ENCODE data around the gene ZSCAN31.
"Not testable (repeated sequence)": the region's sequence is repeated elsewhere in the genome, so short reads cannot be mapped to it uniquely, and the experiment has no call there.

Gene ZSCAN31

DNA sequence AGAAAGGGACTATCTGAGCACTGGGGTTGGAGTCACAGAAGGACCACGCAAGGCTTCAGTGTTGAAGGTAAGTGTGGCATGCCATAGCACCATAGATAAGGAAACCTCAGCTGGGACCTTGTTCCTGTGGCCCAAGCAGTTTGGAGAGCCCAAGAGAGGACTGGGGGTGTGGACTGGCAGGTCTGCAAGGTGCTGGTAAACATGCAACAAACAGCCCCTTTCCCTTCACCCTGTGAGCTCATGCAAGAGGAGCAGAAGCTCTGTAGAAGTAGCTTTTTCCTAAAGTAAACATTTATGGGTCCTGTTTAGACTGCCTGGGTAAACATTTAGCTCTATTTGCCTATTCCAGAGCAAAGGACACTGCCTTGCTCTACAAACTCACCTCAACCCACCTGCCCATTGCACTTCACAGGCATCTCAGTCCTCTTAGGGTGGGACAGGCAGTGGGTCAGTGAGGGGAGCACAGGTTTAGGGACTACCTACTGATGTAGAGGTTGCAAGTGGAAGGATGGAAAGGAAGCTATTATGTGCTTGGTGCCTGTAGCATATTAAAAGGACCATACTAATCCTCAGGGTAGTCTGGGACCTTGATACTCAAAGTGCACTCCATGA lies 12.0 kb downstream of the ZSCAN31 start:
- no peak for DNase-seq (ENCODE audit: low read depth in 2 of 2)

DNA sequence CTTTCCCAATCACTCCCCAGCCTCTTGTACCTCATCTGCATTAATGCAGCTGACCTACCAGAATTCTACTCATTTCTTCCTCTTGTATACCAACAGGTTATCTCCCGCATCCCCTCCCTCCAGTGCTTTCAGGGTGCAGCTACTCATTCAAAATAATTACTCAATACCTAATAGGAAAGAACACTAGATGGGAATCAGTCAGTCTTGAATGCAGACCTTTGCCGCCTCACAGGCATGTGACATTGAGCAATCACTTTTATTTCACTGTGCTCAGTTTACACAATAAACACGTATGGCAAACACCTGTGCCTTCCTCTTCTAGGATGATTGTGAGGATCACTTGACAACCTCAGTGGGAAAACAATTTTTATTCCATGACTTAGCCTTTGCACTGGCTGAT lies 13.3 kb downstream of the ZSCAN31 start:
- DNase-seq (ENCODE audit: low read depth in 2 of 2) = no peak

DNA sequence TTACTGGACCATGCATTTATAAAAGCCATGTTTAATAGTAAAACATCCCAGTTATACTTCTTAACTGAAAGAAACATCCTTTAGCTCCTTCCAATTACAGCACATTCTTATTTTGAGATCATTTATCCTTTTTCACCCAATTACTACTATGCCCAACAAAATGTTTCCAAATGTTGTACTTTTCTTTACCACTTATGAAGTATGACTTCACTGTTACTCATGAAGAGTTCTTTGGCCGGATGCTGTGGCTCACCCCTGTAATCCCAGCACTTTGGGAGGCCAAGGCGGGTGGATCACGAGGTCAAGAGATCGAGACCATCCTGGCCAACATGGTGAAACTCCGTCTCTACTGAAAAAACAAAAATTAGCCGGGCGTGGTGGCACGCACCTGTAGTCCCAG lies 18.1 kb downstream of the ZSCAN31 start:
- not testable (repeated sequence) for DNase-seq (ENCODE audit: low read depth in 2 of 2)

DNA sequence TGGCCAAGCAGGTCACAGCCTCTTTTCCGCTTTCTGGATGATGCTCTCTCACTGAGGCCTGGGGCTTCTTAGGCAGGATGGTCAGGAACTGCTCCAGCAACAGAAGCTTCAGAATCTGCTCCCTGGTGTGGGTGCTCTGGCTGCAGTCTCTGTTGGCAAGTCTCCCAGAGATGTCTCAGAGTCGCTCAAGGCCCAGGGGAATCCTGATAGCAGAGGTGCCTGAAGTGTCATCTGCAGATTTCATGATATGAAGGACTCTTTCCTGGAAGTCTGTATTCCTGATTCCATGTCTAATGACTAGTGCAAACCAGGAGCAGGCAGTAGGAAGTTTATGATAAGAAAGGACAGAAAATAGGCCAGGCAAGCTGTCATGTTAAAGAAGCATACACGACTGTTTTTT lies 20.3 kb downstream of the ZSCAN31 start:
- no peak for DNase-seq (ENCODE audit: low read depth in 2 of 2)

DNA sequence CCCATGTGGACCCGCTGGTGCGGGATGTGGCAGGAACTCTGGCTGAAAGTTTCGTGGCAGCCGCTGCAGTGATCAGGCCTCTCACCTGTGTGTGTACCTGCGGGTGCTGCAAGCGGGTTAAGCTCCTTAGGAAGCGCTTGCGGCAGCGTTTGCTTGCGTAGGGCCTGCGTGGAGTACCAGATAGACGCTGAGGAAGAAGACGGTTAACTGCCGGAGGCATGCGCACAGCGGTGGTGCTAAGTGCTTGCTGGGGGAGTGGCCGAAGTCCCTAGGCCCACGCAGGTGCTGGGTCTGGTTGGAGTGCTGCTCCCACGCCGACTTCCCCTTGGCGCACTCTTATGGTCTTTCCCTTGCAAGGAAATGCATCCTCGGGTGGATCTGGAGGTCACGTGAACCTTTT lies 23.0 kb downstream of the ZSCAN31 start:
- no peak for DNase-seq (ENCODE audit: low read depth in 2 of 2)

DNA sequence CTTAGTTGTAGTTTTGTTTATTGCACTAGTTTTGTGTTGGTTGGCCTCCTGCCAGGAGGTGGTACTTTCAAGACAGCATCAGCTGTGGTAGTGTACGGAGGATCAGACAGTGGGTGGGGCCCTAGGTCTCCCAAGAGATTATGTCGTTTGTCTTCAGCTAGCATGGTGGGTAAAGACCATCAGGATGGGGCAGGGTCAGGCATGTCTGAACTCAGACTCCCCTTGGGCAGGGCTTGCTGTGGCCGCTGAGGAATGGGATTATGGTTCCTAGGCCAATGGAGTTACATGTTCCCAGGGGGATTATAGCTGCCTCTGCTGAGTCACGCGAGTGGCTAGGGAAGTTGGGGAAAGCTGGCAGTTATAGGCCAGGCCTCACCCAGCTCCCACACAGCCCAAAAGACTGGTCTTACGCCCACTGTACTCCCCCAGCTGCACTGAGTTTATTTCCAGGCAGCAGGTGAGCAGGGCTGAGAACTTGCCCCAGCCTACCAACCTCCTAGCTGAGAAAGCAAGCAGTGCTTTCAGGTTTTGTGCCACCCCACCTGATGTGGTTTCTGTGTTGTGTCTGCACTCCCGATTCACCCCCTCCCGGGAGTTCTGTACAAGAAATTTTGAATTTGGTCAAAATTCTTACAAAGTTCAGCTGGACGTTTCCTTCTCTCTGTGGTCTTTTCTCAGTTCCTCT lies 24.7 kb downstream of the ZSCAN31 start:
- DNase-seq (ENCODE audit: low read depth in 2 of 2) = no peak

DNA sequence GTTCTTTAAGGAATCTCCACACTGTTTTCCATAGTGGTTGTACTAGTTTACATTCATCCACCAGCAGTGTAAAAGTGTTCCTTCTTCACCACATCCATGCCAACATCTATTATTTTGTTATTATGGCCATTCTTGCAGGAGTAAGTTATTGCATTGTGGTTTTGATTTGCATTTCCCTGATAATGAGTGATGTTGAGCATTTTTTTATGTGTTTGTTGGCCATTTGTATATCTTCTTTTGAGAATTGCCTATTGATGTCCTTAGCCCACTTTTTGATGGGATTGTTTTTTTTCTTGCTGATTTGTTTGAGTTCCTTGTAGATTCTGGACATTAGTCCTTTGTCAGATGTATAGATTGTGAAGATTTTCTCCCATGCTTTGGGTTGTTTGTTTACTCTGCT lies 29.6 kb downstream of the ZSCAN31 start:
- not testable (repeated sequence) for DNase-seq (ENCODE audit: low read depth in 2 of 2)

DNA sequence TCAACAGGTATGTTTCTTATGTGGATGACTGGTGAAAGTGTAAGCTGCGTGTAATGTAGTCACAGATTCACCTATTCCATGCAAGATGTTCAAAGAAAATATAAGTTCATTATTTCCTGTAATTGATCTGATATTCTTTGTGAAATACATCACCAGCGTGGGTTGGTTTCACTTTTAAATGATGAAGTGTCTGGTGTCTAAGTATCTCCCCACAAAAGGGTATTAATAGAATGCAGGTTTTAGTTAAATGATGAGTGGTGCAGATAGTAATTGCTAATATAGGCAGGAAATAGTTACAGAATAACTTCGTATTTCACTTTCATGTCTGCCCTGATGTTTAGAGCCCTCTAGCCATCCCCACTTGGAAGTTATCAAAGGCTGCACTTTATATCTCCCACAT lies 32.4 kb downstream of the ZSCAN31 start:
- no peak for DNase-seq (ENCODE audit: low read depth in 2 of 2)

DNA sequence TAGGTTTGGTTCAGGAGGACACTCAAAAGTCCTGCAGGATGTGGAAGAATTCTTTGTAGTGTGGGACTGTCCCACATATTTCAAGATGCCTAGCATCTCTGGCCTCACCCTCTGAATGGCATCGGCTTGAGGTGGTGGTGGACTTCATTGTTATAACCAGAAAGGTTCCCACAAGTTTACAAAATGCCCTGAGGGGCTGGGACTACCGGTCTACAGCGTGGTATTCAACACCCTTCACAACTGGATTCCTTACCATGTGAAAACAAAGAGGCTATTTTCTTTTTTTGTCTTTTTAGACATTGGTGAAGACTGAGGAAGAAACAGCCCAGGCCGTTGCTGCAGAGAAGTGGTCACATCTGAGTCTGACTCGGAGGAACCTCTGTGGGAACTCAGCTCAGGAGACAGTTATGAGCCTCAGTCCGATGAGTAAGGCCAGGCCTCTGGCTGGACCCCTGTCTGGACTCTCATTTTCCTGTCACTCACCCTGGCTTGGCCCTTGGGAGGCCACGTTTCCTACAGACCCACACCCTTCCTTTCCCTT lies 39.4 kb downstream of the ZSCAN31 start:
- DNase-seq (ENCODE audit: low read depth in 2 of 2) = no peak

DNA sequence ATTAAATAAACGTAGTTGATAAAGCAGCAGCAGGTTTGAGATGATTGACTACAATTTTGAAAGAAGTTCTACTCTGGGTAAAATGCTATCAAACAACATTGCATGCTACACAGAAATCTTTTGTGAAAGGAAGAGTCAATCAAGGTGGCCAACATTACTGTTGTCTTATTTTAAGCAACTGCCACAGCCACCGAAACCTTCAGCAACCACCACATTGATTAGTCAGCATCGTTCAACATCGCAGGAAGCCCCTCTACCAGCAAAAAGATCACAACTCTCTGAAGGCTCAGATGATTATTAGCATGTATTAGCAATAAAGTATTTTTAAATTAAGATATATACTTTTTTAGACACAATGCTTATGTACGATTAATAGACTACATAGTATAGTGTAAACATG lies 40.6 kb downstream of the ZSCAN31 start:
- DNase-seq (ENCODE audit: low read depth in 2 of 2) = no peak

DNA sequence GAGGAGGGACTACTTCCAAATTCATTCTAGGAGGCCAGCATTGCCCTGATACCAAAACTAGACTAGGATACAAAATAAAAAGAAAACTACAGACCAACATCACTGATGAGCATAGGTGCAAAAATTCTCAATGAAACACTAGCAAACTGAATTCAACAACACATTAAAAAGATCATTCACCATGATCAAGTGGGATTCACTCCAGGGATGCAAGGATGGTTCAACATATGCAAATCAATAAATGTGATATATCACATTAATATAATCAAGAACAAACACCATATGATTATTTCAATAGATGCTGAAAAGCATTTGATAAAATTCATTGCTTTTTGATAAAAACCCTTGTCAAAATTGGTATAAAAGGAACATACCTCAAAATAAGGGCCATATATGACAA lies 44.4 kb downstream of the ZSCAN31 start:
- no peak for DNase-seq (ENCODE audit: low read depth in 2 of 2)

DNA sequence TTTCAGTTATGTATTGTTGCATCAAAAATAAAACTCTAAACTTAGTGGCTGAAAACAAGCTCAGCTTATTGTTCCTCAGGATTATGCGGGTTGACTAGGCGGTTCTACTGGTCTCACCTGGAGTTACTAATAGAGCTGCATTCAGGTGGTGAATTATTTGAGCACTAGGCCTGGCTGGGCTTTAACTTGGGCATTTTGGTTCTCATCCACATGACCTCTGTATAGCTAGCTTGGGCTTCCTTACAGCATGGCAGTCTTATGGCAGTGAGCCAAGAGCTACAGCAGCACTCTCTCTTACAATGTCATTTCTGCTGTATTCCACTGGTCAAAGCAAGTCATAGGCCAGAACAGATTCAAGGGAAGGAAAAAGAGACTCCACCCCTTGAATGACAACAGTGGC lies 53.0 kb downstream of the ZSCAN31 start:
- no peak for DNase-seq (ENCODE audit: low read depth in 2 of 2)

DNA sequence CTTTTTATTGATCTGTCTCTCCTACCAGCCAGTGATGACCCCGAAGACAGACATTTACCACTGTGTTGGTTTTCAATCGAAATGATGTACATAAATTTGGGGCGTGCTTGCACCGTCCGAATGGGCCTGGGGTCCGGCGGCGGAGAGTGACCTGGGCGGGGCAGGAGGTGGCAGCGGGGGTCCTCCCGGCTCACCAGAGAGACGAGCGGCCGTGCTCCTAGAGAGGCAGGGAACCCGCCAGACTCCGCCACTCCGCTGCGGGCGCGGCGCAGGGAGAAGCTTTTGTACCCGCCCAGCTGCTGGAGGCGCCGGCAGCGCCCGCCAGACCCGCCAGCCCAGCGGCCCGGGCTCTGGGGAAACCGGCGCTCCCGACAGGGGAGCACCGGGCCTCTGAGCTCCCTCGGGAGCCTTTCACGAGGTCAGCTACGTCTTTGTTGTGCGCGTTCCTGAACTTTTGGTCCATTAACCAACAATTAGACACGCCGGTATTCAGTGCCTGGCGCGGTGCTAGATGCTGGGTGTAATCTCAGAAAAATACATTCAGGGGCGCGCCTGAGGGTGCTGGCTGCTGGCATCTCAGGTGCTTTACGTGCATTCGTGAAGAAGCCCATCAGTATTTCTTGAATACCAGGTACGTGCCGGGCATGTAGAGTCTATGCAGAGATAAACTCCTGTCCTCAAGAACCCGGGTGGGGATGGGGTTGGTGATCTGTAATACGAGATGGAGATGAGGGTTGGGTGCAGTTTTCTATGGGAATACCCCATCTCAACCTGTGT lies 54.5 kb downstream of the ZSCAN31 start, which contains the start of gene PGBD1:
TSS of gene PGBD1 (plus strand) at position 285 of the 777 bp plus-strand sequence. CDS start 2,242 bp downstream, outside the sequence.
- DNase-seq (ENCODE audit: low read depth in 2 of 2) = peak; percentile 32 to 37

DNA sequence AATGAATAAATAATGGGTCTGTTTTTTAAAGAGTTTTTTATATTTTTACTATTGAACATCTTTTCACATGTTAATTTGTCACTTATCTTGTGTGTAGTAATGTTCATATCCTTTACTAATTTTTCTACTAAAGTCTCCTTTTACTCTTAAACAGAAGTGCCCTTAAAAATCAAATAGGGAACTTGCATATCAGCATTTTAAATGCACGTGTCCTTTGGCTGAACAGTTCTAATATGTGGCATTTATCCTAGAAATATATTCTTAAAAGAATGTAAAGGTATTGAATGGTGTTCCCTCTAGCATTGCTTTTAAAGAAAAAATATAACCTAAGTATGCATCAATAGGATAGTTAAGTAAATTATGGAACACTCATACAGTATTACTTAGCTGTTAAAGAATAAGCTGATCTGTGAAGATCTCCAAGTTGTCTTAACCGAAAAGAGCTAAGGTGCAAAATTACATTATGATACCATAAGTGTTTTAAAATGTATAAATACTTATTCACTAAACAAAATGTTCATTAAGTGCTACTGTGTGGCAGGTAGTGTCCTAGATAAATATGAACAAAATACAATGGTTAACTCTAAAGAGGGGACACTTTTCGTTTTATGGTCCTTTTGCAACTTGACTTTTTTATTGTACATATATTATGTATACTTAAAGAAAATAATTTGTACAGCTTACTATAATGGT lies 55.2 kb downstream of the ZSCAN31 start:
- no peak for DNase-seq (ENCODE audit: low read depth in 2 of 2)

DNA sequence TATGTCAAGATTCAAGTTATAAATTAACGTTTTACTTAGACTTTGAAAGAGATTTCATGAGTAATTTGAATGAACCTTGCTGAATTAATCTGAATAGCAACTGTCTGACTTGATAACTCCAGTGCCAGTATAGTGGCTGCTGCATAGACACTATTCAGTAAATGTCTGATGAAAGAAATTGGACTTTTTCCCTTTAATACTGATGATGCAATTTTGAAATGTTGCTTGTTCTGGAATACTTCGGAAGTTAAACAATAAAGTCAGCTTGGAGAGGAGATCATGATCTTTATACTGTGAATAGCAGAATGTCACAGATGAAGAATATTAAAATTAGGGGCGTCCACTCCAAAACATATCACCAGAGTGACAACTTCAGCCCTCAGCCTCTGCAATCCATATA lies 58.2 kb downstream of the ZSCAN31 start:
- DNase-seq (ENCODE audit: low read depth in 2 of 2) = no peak

DNA sequence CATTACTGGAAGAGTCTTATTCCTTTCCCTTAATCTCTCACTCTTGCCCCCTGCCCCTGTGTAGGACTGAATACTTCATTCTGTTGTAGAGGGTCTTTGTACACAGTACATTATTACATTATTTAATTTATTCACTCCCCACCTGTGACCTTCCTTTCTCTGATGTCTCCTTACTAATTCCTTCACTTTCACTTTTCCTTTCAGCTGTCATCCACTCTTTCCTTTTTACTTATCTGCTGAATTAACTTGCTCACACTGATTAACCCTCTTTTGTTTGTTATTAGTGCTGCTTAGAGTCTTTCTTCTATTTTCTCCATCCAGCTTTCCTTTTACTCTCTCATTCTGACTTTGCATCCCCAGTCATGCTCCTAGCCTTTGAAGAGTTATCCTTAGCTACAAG lies 61.1 kb downstream of the ZSCAN31 start:
- DNase-seq (ENCODE audit: low read depth in 2 of 2) = no peak

Measured in stimulated activated CD4-positive, alpha-beta T cell treated with anti-CD3 and anti-CD28 coated beads, Interleukin-15, amount 100 ng/mL, for 48 hours (primary cell).